Measurements from ENCODE around the gene TGIF1. TPM values are rescaled to one million over a fixed set of nuclear protein-coding genes. Genes with fewer than 3 reads are reported as not detected.
A peak's percentile ranks its signal among the peaks of the same experiment; 100 is the strongest.

Gene TGIF1
- total and polyA plus RNA-seq, 4 donors: 29.3 to 48.2 (median 32.2) TPM

DNA sequence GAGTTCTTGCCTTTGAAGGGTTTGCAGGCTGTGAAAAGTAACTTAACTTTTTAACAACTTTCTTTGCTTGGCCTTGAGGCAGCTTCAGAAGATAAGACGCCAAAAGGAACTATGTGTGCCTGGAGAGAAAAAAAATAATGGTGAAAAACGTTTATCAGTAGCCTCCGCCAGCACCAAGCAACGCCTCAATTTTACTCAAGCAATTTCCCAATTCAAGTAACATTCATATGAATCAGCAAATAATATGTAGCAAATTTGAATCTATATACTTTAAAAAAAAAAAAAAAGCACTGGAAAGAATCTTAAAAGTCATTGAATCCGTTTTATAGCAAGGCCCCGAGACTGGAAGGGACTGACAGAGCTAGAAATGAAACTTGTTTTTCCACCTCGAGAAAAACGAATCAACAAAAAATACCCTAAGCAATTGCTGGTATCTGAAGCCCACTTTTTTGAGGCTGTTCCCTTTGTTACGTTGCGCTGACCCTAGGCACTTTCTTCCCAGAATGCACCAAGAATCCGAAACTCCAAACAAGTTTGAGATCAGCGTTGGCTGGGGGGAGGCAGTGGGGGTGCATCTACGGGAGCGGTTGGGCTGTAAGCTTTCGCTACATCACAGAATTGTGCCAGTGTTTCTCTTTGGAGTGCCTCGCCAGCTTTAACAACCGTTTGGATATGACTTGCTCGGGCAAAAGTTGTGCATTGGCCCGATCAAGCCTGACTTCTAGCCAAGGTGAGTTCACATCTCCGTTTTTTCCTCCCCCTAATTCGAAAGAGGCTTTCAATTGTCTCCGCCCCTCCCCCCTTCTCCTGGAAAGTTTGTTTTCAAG lies 2.7 kb upstream of the TGIF1 start:
- under 1% methylated on average over 17 of the region's 22 CpGs for WGBS (ENCODE audit: insufficient coverage)
- H3K27ac ChIP-seq (ENCODE audit: low read depth, low read length): peak overlapping the region; percentile 100

DNA sequence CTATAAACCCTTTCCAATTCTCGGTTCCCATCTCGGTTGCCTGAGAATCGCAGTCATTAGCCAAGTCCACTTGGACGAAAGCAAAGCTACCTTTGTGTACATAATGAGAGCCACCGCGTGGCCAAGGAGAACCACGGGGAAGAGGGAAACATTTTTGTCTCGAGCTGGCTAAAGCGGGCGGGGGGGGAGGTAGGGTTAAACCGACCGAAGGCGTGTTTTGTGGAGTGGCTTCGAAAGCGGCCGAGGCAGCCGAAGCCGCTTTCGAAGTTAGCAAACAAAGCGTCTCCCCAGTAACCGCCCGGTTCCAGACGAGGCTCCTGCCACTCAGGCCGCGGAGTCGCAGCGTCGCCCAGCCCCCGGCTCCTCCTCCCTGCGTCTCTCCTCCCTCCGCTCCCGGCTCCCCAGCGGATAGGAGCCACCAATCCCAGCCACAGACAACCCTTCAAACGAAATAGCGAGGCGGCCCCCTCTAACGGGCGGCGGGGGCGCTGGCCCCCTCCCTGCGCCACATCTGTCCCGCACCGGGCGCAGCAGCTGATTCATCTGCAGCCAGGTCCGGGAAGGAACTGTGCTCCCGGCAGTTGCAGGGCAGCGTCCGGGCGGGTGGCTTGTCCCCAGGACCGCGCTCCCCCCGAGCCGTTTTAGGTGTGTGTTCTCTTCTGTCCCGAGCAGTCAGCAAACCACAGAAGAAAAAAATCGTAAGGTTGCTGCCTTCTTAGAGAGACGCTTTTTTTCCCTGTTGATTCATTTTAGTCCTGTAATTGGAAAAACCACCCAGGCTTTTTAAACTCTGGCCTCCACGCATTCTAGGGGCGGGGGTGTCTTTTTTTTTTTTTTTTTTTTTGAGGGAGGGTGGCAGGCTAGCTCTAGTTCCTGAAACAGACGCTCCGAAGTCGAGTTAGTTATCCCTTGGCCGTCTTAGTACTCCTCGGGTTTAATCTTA lies 1.8 kb upstream of the TGIF1 start:
- H3K36me3 ChIP-seq (ENCODE audit: control insufficient read depth, insufficient read depth, low read length): no peaks in the 10 kb centered on the region
- peak overlapping the region; percentile 100 for H3K27ac ChIP-seq (ENCODE audit: low read depth, low read length)
- peaks cover 45% of the 10 kb centered on the region for H3K27me3 ChIP-seq (ENCODE audit: control insufficient read depth, insufficient read depth, low read length)
- H3K4me3 ChIP-seq (ENCODE audit: low read depth, low read length): peak overlapping the region; percentile 95
- DNase-seq (ENCODE audit: low read depth in 4 of 6, low spot score in 6 of 6): peak in 5 of 6 donors; percentile 78 to 97 (median 87)
- no peaks in the 10 kb centered on the region for H3K9me3 ChIP-seq (ENCODE audit: control insufficient read depth, insufficient read depth, low read length)
- H3K4me1 ChIP-seq (ENCODE audit: control insufficient read depth, insufficient read depth, low read length): peaks cover 46% of the 10 kb centered on the region
- under 1% methylated on average over 58 of the region's 63 CpGs for WGBS (ENCODE audit: insufficient coverage)

More for the DNA sequence above, 2.7 kb upstream of the TGIF1 start:
- DNase-seq (ENCODE audit: low read depth in 4 of 6, low spot score in 6 of 6): peak in 1 of 6 donors; percentile 87
- no peaks in the 10 kb centered on the region for H3K9me3 ChIP-seq (ENCODE audit: control insufficient read depth, insufficient read depth, low read length)
- H3K27me3 ChIP-seq (ENCODE audit: control insufficient read depth, insufficient read depth, low read length): peaks cover 36% of the 10 kb centered on the region
- H3K4me3 ChIP-seq (ENCODE audit: low read depth, low read length): peak overlapping the region; percentile 95
- H3K4me1 ChIP-seq (ENCODE audit: control insufficient read depth, insufficient read depth, low read length): peaks cover 39% of the 10 kb centered on the region
- H3K36me3 ChIP-seq (ENCODE audit: control insufficient read depth, insufficient read depth, low read length): no peaks in the 10 kb centered on the region

DNA sequence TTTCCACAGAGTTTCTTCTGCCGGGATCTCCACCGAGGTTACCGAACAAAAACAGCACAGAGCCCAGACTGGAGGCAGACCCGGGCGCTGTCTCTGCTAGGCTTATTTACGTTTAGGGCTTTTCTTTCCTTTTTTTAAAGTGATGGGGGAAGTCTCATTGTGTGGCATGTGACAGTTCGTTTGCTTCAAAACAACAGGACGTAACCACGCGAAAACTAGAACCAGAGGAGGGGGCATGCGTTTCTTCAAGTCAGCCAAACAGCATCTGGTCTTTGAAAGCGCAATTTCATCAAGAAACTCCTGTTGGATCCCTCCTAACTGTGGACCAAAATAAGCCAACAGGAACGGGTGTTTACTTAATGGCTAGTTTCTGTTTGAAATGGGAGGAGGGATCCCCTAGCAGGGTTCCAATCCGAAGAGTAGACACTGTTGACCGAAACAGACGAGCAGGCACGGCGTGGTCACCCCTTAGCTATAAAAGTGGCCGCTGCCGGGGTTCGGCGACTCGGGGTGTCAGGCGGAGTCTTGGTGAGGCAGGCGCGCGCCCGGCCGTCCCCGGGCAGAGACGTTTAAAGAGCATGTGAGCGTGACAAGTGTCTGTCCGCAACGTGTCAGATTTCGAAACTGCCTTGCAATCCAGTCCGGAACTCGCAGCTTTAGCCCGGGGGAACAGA lies 997 bp upstream of the TGIF1 start:
- DNase-seq (ENCODE audit: low read depth in 4 of 6, low spot score in 6 of 6): peak in 4 of 6 donors; percentile 32 to 78 (median 47)
- H3K27me3 ChIP-seq (ENCODE audit: control insufficient read depth, insufficient read depth, low read length): peaks cover 45% of the 10 kb centered on the region
- peak overlapping the region; percentile 95 for H3K4me3 ChIP-seq (ENCODE audit: low read depth, low read length)
- H3K9me3 ChIP-seq (ENCODE audit: control insufficient read depth, insufficient read depth, low read length): no peaks in the 10 kb centered on the region
- peaks cover 50% of the 10 kb centered on the region for H3K4me1 ChIP-seq (ENCODE audit: control insufficient read depth, insufficient read depth, low read length)
- WGBS (ENCODE audit: insufficient coverage): 0% methylated on average over 35 of the region's 38 CpGs
- H3K27ac ChIP-seq (ENCODE audit: low read depth, low read length): peak overlapping the region; percentile 100
- no peaks in the 10 kb centered on the region for H3K36me3 ChIP-seq (ENCODE audit: control insufficient read depth, insufficient read depth, low read length)

DNA sequence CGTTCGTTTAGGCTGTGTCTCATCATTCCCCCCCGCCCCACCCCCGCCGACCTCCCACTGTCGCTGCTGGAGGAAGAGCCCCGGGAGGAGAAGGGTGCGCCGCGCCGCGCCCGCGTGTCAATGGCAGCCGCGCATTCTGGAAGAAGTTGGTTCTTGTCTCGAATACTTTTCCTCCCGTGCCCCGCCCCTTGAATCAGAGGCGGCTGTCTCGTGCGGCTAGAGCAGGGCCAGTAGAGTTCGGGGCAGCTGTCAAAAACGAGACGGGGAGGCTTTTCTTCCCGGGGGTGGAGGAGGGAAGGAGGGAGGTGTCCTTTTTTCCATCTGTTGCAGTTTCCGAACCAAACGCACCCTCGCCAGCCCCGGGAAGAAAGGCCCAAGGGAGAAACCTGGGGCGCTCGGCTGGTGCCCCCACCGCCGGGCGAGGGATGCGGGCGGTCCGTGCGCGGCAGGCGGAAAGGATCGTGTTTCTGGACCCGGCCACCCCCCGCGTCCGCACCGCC lies 410 bp upstream of the TGIF1 start:
- H3K27ac ChIP-seq (ENCODE audit: low read depth, low read length): peak overlapping the region; percentile 100
- peaks cover 50% of the 10 kb centered on the region for H3K4me1 ChIP-seq (ENCODE audit: control insufficient read depth, insufficient read depth, low read length)
- H3K36me3 ChIP-seq (ENCODE audit: control insufficient read depth, insufficient read depth, low read length): no peaks in the 10 kb centered on the region
- H3K9me3 ChIP-seq (ENCODE audit: control insufficient read depth, insufficient read depth, low read length): no peaks in the 10 kb centered on the region
- DNase-seq (ENCODE audit: low read depth in 4 of 6, low spot score in 6 of 6): peak in 3 of 6 donors; percentile 33 to 82 (median 54)
- H3K4me3 ChIP-seq (ENCODE audit: low read depth, low read length): peak overlapping the region; percentile 95
- H3K27me3 ChIP-seq (ENCODE audit: control insufficient read depth, insufficient read depth, low read length): peaks cover 45% of the 10 kb centered on the region
- under 1% methylated on average over 42 of the region's 47 CpGs for WGBS (ENCODE audit: insufficient coverage)

DNA sequence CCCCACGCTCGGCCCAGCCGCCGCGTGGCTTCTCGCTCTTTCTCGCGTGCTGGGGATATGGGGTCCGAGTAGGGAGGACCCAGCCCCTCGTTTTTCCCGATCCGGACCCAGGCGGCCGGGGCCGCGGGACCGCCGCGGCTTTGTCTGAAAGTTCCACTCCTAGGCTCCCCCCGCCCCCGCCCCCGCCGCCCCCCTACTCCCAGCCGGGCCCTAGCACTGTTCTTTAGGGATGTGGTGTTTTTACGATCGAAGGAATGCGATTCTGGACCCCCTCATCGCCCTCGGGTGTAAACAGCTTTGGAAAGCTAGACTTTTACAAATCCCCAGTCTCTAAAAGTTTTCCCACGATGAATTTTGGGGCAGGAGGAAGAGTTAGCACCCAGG lies 819 bp downstream of the TGIF1 start:
- Histone ChIP-seq H3K36me3 (ENCODE audit: control insufficient read depth, insufficient read depth, low read length) (no peaks in the 10 kb centered on the region), H3K4me1 (ENCODE audit: control insufficient read depth, insufficient read depth, low read length) (peaks cover 50% of the 10 kb centered on the region), H3K9me3 (ENCODE audit: control insufficient read depth, insufficient read depth, low read length) (no peaks in the 10 kb centered on the region), H3K4me3 (ENCODE audit: low read depth, low read length) (peak overlapping the region; percentile 95), H3K27ac (ENCODE audit: low read depth, low read length) (peak overlapping the region; percentile 100), H3K27me3 (ENCODE audit: control insufficient read depth, insufficient read depth, low read length) (peaks cover 47% of the 10 kb centered on the region)
- 0% methylated on average over 11 of the region's 30 CpGs for WGBS (ENCODE audit: insufficient coverage)
- no peak for DNase-seq (ENCODE audit: low read depth in 4 of 6, low spot score in 6 of 6)

DNA sequence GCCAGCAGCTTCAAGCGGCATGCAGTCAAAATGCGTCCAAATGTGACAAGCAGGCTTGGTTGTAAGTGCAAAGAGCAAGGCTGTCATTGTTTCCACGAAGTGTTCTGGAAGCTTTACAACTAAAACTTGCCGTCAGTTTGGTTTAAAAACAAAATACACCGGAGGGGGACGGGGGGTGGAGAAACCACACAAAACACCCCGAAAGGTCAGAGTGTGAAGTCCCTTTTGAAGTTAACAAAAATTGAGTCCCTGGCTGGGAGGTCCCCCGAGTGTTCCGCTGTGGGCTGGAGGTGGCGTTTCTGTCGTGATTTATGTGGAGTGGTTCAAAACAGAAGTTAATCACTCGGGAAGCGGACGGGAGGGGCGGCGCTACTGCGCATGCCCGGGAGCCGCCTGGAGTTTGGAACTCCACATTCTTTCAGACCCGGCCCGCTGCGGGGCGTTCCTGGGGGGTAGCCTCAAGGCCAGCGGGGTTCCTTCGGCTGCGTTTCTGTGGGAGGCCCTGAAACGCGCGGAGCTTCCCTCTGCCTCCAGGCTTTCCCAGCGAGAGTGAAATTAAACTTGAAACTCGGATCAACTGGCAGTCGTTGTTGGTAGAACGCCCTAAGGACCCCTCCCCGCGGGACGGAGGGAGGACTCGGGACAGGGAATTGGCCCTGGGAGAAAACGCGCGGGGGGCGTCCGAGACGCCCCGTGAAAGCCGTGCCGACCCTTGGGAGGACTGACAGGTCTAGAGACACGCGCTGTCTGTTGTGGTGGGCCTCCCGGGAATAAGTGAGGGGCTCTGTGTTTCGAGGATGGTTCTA lies 1.4 kb downstream of the TGIF1 start:
- peak overlapping the region; percentile 95 for H3K4me3 ChIP-seq (ENCODE audit: low read depth, low read length)
- peak in 4 of 6 donors; percentile 77 to 95 (median 84) for DNase-seq (ENCODE audit: low read depth in 4 of 6, low spot score in 6 of 6)
- H3K36me3 ChIP-seq (ENCODE audit: control insufficient read depth, insufficient read depth, low read length): no peaks in the 10 kb centered on the region
- WGBS (ENCODE audit: insufficient coverage): under 1% methylated on average over 50 of the region's 50 CpGs
- H3K27me3 ChIP-seq (ENCODE audit: control insufficient read depth, insufficient read depth, low read length): peaks cover 47% of the 10 kb centered on the region
- H3K9me3 ChIP-seq (ENCODE audit: control insufficient read depth, insufficient read depth, low read length): no peaks in the 10 kb centered on the region
- peak overlapping the region; percentile 100 for H3K27ac ChIP-seq (ENCODE audit: low read depth, low read length)
- H3K4me1 ChIP-seq (ENCODE audit: control insufficient read depth, insufficient read depth, low read length): peaks cover 50% of the 10 kb centered on the region

DNA sequence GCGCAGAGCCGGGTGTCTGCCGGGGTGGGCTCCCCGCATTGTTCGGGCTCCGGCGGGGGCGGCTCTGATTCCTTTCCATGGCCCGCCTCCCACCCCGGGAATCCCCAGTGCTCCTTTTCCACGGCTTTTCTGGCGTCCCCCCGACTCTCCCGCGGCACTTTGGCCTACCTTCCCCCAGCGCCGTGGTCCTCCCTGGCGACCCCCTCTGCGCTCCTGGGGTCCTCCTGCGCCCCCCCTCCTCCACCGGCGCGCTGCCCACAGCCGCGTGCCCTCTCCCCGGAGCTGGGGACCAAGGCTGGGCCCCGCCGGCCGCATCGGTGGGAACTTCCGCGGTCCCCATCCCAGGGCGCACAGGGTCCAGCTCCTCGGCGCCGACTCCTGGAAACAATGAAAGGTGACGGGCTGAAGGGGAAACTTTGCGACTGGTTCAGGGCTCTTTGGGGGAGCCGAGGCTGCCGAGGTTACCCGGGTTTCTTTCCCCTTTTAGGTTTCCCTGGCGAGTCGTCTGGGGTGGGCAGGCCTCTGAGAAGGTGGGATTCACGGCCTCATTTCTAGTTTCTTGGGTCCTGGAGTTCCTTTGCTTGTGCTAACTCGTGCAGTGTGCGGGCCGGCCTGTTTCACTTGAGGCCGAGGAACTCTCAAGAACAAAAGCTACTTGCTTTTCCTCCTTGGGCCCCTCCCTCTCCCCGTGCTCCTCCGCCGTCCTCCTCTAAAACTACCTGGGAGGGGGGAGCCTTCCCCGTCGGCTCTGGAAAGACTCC lies 2.2 kb downstream of the TGIF1 start:
- 2% methylated on average over 47 of the region's 53 CpGs for WGBS (ENCODE audit: insufficient coverage)
- H3K4me1 ChIP-seq (ENCODE audit: control insufficient read depth, insufficient read depth, low read length): peaks cover 50% of the 10 kb centered on the region
- peak overlapping the region; percentile 95 for H3K4me3 ChIP-seq (ENCODE audit: low read depth, low read length)
- H3K27me3 ChIP-seq (ENCODE audit: control insufficient read depth, insufficient read depth, low read length): peaks cover 47% of the 10 kb centered on the region
- H3K27ac ChIP-seq (ENCODE audit: low read depth, low read length): peak overlapping the region; percentile 100
- no peaks in the 10 kb centered on the region for H3K9me3 ChIP-seq (ENCODE audit: control insufficient read depth, insufficient read depth, low read length)
- no peaks in the 10 kb centered on the region for H3K36me3 ChIP-seq (ENCODE audit: control insufficient read depth, insufficient read depth, low read length)
- DNase-seq (ENCODE audit: low read depth in 4 of 6, low spot score in 6 of 6): peak in 3 of 6 donors; percentile 17 to 61 (median 26)
